Measurements from ENCODE around the gene DPP4. TPM values are rescaled to one million over a fixed set of nuclear protein-coding genes. Genes with fewer than 3 reads are reported as not detected.
A peak's percentile ranks its signal among the peaks of the same experiment; 100 is the strongest.

Gene DPP4
- total RNA-seq, 2 experiments from 2014 or later: 122 to 126 TPM

- H3K36me3 Mint-ChIP-seq (ENCODE audit: low read depth): peaks cover 31% of the 10 kb centered on the region
- CTCF ChIA-PET: no interaction called here
- H3K4me1 Mint-ChIP-seq: peaks cover 7% of the 10 kb centered on the region
- H3K4me3 Mint-ChIP-seq: no peak overlapping the region
- no peaks in the 10 kb centered on the region for H3K9me3 Mint-ChIP-seq
- POLR2A ChIA-PET: interaction anchor here (0.9 to 1.4 kb wide), 2 partner anchors 15 to 19 kb away, joined by 3 read pairs; no protein-coding TSS in a partner anchor
- no peak overlapping the region for H3K27ac Mint-ChIP-seq
- no peaks in the 10 kb centered on the region for H3K27me3 Mint-ChIP-seq
- DNase-seq: no peak
Observed at GRCh38 chr2:162041485-162041884, 32.5 kb downstream of the DPP4 start.

- peaks cover 13% of the 10 kb centered on the region for H3K4me1 Mint-ChIP-seq
- no peaks in the 10 kb centered on the region for H3K9me3 Mint-ChIP-seq
- DNase-seq: no peak
- H3K36me3 Mint-ChIP-seq (ENCODE audit: low read depth): peaks cover 57% of the 10 kb centered on the region
- ChIA-PET POLR2A (no interaction called here), CTCF (interaction anchor here (0.6 kb wide), 1 partner anchor 29 kb away, joined by 3 read pairs; no protein-coding TSS in a partner anchor)
- H3K27me3 Mint-ChIP-seq: no peaks in the 10 kb centered on the region
- no peak overlapping the region for H3K27ac Mint-ChIP-seq
- H3K4me3 Mint-ChIP-seq: no peak overlapping the region
Observed at GRCh38 chr2:162038725-162039124, 35.3 kb downstream of the DPP4 start.

DNA sequence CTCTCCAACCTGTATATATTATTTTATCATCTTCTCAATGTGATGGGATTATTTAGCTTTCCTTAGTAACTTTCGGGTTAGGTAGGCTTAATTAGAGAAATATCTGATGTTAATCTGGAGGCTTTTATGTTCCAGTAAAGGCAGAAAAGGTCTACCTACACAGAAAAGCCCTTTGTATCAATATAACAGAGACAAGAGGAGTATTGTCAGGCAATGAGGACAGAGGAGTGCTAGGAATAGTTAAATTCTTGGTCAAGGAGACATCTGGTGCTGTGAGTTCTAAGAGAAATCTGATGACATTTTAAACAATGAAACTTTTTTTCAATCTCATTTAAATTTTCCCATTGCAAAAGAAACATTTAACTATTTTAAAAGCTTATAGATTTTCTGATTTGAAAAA is 36.1 kb downstream of the DPP4 start:
- POLR2A ChIA-PET: interaction anchor here (1.2 kb wide), 1 partner anchor 13 kb away, joined by 3 read pairs; no protein-coding TSS in a partner anchor
- Mint-ChIP-seq H3K4me1 (peaks cover 13% of the 10 kb centered on the region), H3K27ac (no peak overlapping the region), H3K36me3 (ENCODE audit: low read depth) (peaks cover 64% of the 10 kb centered on the region), H3K9me3 (no peaks in the 10 kb centered on the region), H3K27me3 (no peaks in the 10 kb centered on the region), H3K4me3 (no peak overlapping the region)
- no peak for DNase-seq
- CTCF ChIA-PET: no interaction called here

DNA sequence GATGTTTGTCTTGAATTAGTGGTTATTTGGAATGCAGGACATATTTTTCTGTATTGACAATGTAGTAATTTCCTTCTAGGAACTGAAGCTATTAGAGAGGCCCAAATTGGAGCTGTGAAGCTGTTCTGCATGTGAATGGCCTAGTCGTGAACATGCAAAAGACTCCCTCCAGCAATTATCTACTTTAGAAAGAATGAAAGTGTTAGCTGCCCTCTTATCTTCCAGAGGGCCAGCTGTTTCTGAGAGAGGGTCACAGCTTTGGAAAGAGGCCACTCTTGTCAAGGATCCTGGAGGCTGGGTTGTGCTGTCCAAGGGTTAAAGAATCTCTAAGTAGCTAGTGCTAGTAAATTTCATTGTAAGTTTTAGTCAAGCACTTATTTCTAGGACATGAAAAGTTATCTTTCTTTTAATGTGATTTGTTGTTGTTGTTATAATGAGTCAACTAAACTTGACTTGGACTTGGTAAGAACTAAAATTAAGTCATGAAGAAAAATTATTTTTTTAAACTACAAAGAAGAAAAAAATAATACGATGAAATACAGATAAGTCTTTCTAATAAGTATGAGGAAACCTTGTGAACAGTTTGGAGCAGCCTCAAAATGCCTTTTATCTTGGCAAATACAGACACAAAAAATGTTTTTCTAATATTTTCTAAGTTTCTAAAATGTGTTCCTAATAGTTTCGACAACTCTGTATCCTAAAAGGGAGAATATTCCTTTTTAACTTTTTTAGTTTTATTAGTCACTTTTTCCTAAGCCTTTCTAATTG is 36.8 kb downstream of the DPP4 start:
- ChIA-PET POLR2A (interaction anchor here (1.1 to 1.4 kb wide), 4 partner anchors 12 to 36 kb away, joined by 3 to 4 read pairs (median 4); no protein-coding TSS in a partner anchor), CTCF (interaction anchor here (1.7 kb wide), 1 partner anchor 43 kb away, joined by 3 read pairs; no protein-coding TSS in a partner anchor)
- DNase-seq: no peak
- Mint-ChIP-seq H3K27ac (peak overlapping the region; percentile 28), H3K9me3 (no peaks in the 10 kb centered on the region), H3K4me1 (peaks cover 11% of the 10 kb centered on the region), H3K27me3 (no peaks in the 10 kb centered on the region), H3K4me3 (no peak overlapping the region), H3K36me3 (ENCODE audit: low read depth) (peaks cover 71% of the 10 kb centered on the region)

GRCh38 chr2:162035981-162036380 is 38.0 kb downstream of the DPP4 start:
- ChIA-PET POLR2A (interaction anchor here (1.2 to 1.4 kb wide), 2 partner anchors 13 to 37 kb away, joined by 4 read pairs; no protein-coding TSS in a partner anchor), CTCF (interaction anchor here (1.7 kb wide), 1 partner anchor 41 kb away, joined by 3 read pairs; no protein-coding TSS in a partner anchor)
- Mint-ChIP-seq H3K4me1 (peaks cover 11% of the 10 kb centered on the region), H3K27ac (no peak overlapping the region), H3K36me3 (ENCODE audit: low read depth) (peaks cover 82% of the 10 kb centered on the region), H3K9me3 (no peaks in the 10 kb centered on the region), H3K27me3 (no peaks in the 10 kb centered on the region), H3K4me3 (no peak overlapping the region)
- no peak for DNase-seq

GRCh38 chr2:162030363-162031190 is 43.4 kb downstream of the DPP4 start:
- CTCF ChIA-PET: no interaction called here
- peaks cover 10% of the 10 kb centered on the region for H3K4me1 Mint-ChIP-seq

GRCh38 chr2:162029287-162029901 is 44.6 kb downstream of the DPP4 start:
- peaks cover 90% of the 10 kb centered on the region for H3K36me3 Mint-ChIP-seq (ENCODE audit: low read depth)

More at GRCh38 chr2:162030363-162031190, 43.4 kb downstream of the DPP4 start:
- Mint-ChIP-seq H3K36me3 (ENCODE audit: low read depth) (peaks cover 91% of the 10 kb centered on the region), H3K27ac (no peak overlapping the region), H3K4me3 (no peak overlapping the region), H3K27me3 (no peaks in the 10 kb centered on the region), H3K9me3 (no peaks in the 10 kb centered on the region)
- no peak for DNase-seq
- POLR2A ChIA-PET: no interaction called here

DNA sequence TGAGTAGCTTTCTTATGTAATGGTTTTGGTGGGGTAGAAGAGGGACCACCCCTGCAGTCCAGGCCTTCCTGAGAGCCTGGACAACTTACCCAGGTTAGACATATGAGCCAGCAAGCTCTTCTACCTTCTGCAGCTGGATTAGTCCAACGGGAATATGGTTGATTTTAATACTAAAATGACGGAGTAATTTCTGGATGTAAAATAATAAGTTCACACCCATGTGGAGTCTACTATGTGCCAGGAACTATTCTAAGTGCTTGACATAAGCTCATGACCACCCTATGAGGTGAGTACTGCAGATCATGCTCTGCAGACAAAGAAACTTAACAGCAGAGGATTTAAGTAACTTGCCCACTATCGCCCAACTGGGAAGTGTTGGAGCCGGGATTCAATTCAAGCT is 45.5 kb downstream of the DPP4 start:
- Mint-ChIP-seq H3K27ac (no peak overlapping the region), H3K36me3 (ENCODE audit: low read depth) (peaks cover 90% of the 10 kb centered on the region), H3K4me3 (no peak overlapping the region), H3K9me3 (no peaks in the 10 kb centered on the region), H3K27me3 (no peaks in the 10 kb centered on the region), H3K4me1 (peaks cover 19% of the 10 kb centered on the region)
- ChIA-PET POLR2A (interaction anchor here (0.9 to 1.1 kb wide), 2 partner anchors 9 to 36 kb away, joined by 3 read pairs; no protein-coding TSS in a partner anchor), CTCF (no interaction called here)
- DNase-seq: no peak

More at GRCh38 chr2:162029287-162029901, 44.6 kb downstream of the DPP4 start:
- Mint-ChIP-seq H3K4me1 (peaks cover 18% of the 10 kb centered on the region), H3K27ac (no peak overlapping the region), H3K9me3 (no peaks in the 10 kb centered on the region), H3K27me3 (no peaks in the 10 kb centered on the region), H3K4me3 (no peak overlapping the region)
- DNase-seq: no peak
- POLR2A ChIA-PET: interaction anchor here (0.9 kb wide), 1 partner anchor 10 kb away, joined by 3 read pairs; no protein-coding TSS in a partner anchor
- CTCF ChIA-PET: interaction anchor here (0.6 kb wide), 1 partner anchor 26 kb away, joined by 3 read pairs; no protein-coding TSS in a partner anchor

DNA sequence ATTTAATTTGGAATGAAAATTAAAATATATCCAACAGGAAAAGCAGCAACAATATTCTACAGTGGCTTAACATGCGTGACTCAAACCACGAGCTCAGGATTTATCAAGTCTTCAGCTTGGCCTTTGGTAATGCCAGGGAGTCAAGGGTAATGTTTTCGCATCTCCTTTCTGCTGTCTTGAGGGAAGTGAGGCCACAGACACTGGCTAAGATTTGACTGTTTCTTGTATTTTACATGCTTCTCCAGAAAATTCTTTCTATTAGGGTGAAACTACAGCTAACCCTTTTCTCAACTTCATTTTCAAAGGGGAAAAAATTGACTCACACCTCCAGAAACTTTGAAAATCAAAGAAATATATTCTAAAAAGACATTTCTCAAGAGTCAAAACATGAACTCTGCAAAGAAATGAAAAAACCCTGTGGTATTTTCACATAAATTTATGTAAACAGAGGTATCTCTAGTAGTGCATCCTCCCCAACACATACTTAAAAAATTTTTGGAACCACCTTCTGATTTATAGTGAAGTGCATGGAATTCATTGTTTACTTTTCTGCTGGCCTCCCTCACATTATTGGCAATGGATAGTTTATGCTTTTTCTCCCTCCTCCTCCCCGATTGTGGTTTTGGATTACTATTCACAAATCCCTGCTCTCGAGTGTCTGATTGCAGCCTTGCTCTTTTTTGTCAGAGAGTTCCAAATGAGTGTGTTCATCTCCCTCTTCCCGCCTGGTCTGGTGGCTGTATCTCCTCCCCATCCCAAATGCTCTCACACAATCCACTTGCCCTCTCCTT is 48.7 kb downstream of the DPP4 start:
- H3K27ac Mint-ChIP-seq: no peak overlapping the region
- DNase-seq: no peak
- no peaks in the 10 kb centered on the region for H3K9me3 Mint-ChIP-seq
- H3K4me3 Mint-ChIP-seq: no peak overlapping the region
- H3K27me3 Mint-ChIP-seq: no peaks in the 10 kb centered on the region
- peaks cover 89% of the 10 kb centered on the region for H3K36me3 Mint-ChIP-seq (ENCODE audit: low read depth)
- POLR2A ChIA-PET: interaction anchor here (1.2 to 4.8 kb wide), 3 partner anchors 12 to 16 kb away, joined by 3 to 32 read pairs (median 3); no protein-coding TSS in a partner anchor
- CTCF ChIA-PET: interaction anchor here (1.0 to 1.8 kb wide), 2 partner anchors 10 to 17 kb away, joined by 3 to 5 read pairs; no protein-coding TSS in a partner anchor
- peaks cover 41% of the 10 kb centered on the region for H3K4me1 Mint-ChIP-seq

- ChIA-PET POLR2A (interaction anchor here (0.9 to 4.8 kb wide), 6 partner anchors 9 to 51 kb away, joined by 3 to 32 read pairs (median 4); no protein-coding TSS in a partner anchor), CTCF (interaction anchor here (1.6 to 2.3 kb wide), 2 partner anchors 10 to 76 kb away, joined by 4 to 7 read pairs; no protein-coding TSS in a partner anchor)
- H3K9me3 Mint-ChIP-seq: no peaks in the 10 kb centered on the region
- no peak overlapping the region for H3K4me3 Mint-ChIP-seq
- peaks cover 50% of the 10 kb centered on the region for H3K4me1 Mint-ChIP-seq
- no peaks in the 10 kb centered on the region for H3K27me3 Mint-ChIP-seq
- H3K36me3 Mint-ChIP-seq (ENCODE audit: low read depth): peaks cover 90% of the 10 kb centered on the region
- H3K27ac Mint-ChIP-seq: no peak overlapping the region
- no peak for DNase-seq
Observed at GRCh38 chr2:162022290-162022945, 51.6 kb downstream of the DPP4 start.

- Mint-ChIP-seq H3K9me3 (no peaks in the 10 kb centered on the region), H3K4me1 (peaks cover 55% of the 10 kb centered on the region), H3K27ac (peak overlapping the region; percentile 31), H3K4me3 (no peak overlapping the region), H3K27me3 (no peaks in the 10 kb centered on the region), H3K36me3 (ENCODE audit: low read depth) (peaks cover 95% of the 10 kb centered on the region)
- POLR2A ChIA-PET: interaction anchor here (0.7 kb wide), 1 partner anchor 28 kb away, joined by 3 read pairs; no protein-coding TSS in a partner anchor
- no peak for DNase-seq
- CTCF ChIA-PET: no interaction called here
Observed at GRCh38 chr2:162021516-162022058, 52.4 kb downstream of the DPP4 start.

Measured in activated CD4-positive, alpha-beta memory T cell treated with anti-CD3 and anti-CD28 coated beads, Interleukin-2, amount 10 ng/mL, durations not matched to agents 7 days and 5 days (primary cell).